ENCODE measurements around the gene G6PC3.

- no peak for TF ChIP-seq CTCF (IDR thresholded peaks at IDR 0.05)
- TF ChIP-seq POLR2A (IDR thresholded peaks at IDR 0.05): no peak
- TF ChIP-seq EP300 (IDR thresholded peaks at IDR 0.05): no peak
Observed at GRCh38 chr17:44061446-44061845, 9.1 kb upstream of the G6PC3 start.

Measured in ovary (tissue), 3 donors.